Measurements from ENCODE around the gene CYRIA.

Gene CYRIA

GRCh38 chr2:16669388-16669787 is 3.8 kb upstream of the CYRIA start:
- no peak for DNase-seq (ENCODE audit: low read depth in 2 of 2)

DNA sequence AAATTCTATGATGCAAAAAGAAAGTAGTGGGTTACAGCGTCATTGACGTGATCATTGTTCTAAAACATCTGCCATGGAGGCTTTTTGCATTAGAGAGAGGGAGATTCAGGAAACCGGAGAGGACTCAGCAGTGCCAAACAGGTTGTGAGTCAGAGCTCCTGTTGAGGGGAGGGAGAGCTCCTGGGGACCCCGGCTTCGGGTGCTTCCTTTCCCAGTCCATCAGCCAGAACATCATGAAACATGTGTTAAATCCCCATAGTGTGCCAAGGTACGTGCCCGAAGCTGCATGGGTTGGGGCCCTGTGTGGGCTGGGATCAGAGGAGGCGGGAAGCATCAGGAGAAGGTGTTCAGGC is 791 bp upstream of the CYRIA start:
- DNase-seq (ENCODE audit: low read depth in 2 of 2): no peak

GRCh38 chr2:16664809-16665747 is 556 bp downstream of the CYRIA start:
- no peak for DNase-seq (ENCODE audit: low read depth in 2 of 2)

DNA sequence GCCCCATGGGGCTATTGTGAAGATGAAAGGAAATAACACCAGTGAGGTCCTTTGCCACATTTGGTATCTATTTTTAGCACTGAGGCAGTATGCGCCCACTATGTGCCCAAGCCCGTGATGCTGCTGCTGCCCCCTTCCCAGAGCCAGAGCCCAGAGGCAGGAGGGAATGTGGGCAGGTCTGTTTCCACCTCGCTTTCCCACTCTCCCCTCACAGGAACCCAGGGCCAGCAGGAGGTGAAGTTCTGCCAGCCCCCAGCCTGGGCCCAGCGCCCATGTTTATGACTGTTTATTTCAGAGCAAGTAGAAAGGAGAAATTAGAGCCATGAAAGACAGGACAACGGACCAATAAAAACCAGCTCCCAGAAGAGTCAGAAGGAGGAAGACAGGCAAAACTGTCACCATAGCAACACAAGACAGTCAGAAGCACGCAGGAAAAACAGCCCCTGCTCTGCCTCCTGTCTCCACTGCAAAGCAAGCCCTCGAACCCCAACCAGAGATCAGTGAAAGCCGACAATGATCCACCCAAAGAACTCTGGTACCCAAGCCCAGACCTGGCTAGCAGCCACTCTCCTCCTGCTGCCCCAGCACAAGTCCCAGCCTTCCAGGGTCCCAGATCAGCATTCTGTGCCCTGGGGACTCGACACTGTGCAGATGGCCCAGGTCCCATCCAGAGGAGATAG is 1.4 kb downstream of the CYRIA start:
- DNase-seq (ENCODE audit: low read depth in 2 of 2): no peak

GRCh38 chr2:16663121-16663905 is 2.3 kb downstream of the CYRIA start:
- no peak for DNase-seq (ENCODE audit: low read depth in 2 of 2)

- no peak for DNase-seq (ENCODE audit: low read depth in 2 of 2)
Measured at GRCh38 chr2:16661936-16662839, 3.4 kb downstream of the CYRIA start.

- no peak for DNase-seq (ENCODE audit: low read depth in 2 of 2)
Measured at GRCh38 chr2:16661526-16661925, 4.1 kb downstream of the CYRIA start.

DNA sequence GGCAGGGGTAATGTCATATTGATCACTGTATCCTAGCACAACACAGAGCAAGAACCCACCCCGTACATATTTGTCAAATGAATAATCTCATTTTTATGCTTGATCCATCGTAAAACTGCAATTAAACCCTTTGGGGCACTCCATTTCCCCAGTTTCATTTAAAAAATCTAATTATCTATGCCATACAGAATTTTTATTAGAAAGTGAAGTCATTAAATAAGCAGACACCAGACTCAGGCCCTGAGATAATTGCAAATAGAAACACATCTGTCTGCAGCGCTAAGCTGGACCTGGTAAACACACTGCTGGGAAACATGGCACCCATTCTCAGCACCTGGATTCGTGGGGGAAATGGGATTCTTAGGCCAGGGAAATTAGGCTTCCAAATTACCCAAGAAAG is 5.1 kb downstream of the CYRIA start:
- DNase-seq (ENCODE audit: low read depth in 2 of 2): no peak

DNA sequence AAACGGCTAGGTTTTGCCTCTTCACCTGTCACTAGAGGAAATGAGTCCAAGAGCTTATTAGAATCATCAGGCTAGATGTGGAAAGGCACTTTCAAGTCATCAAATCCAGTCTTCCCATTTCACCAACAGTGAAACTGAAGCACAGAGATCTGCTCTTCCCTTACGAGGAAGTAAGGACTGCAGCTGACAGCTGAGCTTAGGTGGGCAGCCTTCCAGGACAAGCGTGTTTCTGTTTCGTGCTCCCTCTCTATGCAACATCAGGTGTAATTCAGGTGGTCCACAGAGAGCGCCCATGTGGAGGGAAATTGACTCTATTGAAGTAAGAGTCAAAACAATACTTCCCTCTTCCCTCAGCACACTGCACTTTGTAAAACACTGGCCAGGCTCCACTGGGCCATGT is 5.5 kb downstream of the CYRIA start:
- no peak for DNase-seq (ENCODE audit: low read depth in 2 of 2)

DNA sequence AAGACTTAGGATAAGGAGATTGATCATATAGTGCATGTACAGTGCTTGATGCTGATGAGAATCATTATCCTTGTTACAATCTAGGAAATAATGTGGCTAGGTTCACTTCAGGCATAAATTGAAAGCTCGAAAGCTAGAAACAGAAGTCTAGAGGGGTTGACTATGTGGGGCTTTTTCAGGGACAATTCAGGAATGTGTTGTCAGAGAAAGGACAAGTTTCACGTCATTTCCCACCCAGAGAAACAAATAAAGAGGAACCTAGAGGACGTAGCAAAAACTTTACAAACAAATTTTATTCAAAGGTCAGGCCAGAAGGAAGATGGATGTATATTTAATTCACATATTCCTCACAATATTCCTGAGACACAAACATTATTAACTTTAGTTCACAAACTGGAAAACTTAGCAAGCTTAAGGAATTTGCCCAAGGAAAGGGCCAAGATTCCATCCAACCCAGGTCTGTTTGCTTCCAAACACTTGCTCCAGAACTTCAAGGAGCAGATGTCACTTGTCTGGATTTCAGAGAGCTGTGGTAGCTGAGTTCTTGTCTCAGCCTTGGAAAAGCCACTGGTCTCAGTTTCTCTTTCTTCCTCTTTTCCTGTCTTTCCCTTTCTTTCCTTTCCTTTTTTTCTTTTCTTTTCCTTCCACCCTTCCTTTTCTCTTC is 7.4 kb downstream of the CYRIA start:
- no peak for DNase-seq (ENCODE audit: low read depth in 2 of 2)

GRCh38 chr2:16657671-16658070 is 8.0 kb downstream of the CYRIA start:
- DNase-seq (ENCODE audit: low read depth in 2 of 2): no peak

- no peak for DNase-seq (ENCODE audit: low read depth in 2 of 2)
Measured at GRCh38 chr2:16656784-16657391, 8.7 kb downstream of the CYRIA start.

DNA sequence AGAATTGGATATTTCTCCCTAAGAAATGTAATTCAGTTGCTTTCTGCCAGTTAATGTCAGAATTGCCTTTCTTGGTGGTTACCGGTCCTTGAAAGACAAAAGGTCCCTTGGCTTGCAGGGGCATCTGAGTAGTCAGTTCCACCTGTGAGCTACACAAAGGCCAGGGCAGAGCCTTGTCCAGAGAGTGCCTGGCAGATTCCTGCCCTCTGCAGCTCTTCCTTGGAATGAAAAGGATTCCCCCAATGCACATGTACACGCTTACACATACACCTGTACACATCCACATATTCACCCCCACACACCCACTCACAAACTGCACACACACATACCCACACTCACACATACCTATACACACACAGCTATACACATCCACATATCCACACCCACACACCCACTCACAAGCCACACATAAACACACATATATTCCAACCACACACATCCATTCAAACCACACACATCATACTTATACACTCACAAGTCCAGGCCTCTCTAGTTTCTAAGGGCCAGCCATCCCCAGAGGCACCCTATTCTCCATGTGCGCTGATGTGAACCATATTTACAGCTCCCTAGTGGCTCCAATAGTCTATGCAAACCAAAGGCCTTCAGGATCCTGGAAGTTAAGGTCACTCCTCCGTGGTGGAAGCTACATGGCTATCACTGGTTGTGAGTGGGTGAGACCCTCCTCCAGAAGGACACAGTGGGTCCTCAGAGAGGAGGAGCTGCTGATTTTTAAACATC is 9.6 kb downstream of the CYRIA start:
- DNase-seq (ENCODE audit: low read depth in 2 of 2): no peak

- DNase-seq (ENCODE audit: low read depth in 2 of 2): no peak
Measured at GRCh38 chr2:16655445-16655837, 10.2 kb downstream of the CYRIA start.

GRCh38 chr2:16654833-16655444 is 10.7 kb downstream of the CYRIA start:
- no peak for DNase-seq (ENCODE audit: low read depth in 2 of 2)

- DNase-seq (ENCODE audit: low read depth in 2 of 2): no peak
Measured at GRCh38 chr2:16653799-16654198, 11.8 kb downstream of the CYRIA start.

- DNase-seq (ENCODE audit: low read depth in 2 of 2): no peak
Measured at GRCh38 chr2:16653083-16653375, 12.6 kb downstream of the CYRIA start.

- DNase-seq (ENCODE audit: low read depth in 2 of 2): no peak
Measured at GRCh38 chr2:16652296-16653082, 13.1 kb downstream of the CYRIA start.
